Endothelial cell of umbilical vein (primary cell): ENCODE measurements around the gene B3GALT5. TPM values are rescaled to one million over a fixed set of nuclear protein-coding genes. Genes with fewer than 3 reads are reported as not detected.

ENCODE experiments used
- BruUV-seq: library from RNA; stranded (reverse); fragments of 400-500 nt; replicated peaks from 2 replicates; lab custom pipeline; 2021; lab: Mats Ljungman, UMichigan
- CTCF ChIA-PET: fragments of 300-600, 350-600 bp; sonication (Branson Sonifier 250); formaldehyde crosslinking; loops from one replicate; lab custom pipeline; 2021; ENCODE audit warnings: antibody characterized with exemption, inconsistent platforms; lab: Charles Lee
- POLR2A ChIA-PET: fragments of 300-600, 350-600 bp; sonication (Branson Sonifier 250); formaldehyde crosslinking; loops from one replicate; lab custom pipeline; 2021; ENCODE audit warnings: antibody characterized with exemption, inconsistent platforms; lab: Charles Lee
- DNase-seq: peaks from one replicate; pipeline ENCODE4 v3.0.0-alpha.2; 2011; ENCODE audit warnings: low read depth, low spot score
- FAIRE-seq: peaks from 2 replicates; lab custom pipeline; 2011; peaks lifted over from hg19 to GRCh38; lab: Jason Lieb, UNC
- H2AFZ ChIP-seq: 2 replicates; pipeline ENCODE4 v1.6.0; 2012; ENCODE audit warnings: low read depth, low read length, control low read depth, inconsistent platforms
- H3K27ac ChIP-seq: 2 replicates; pipeline ENCODE4 v1.5.1; 2011; ENCODE audit warnings: low read depth, mild to moderate bottlenecking, control low read depth, low read length, moderate library complexity; ENCODE audit not compliant: insufficient read depth
- H3K27me3 ChIP-seq, 2 experiments: 2 replicates each; pipeline versions ENCODE4 v1.6.0 to v1.6.1; 2011; ENCODE audit warnings: low read length in 2 of 2, mixed read lengths in 1 of 2; ENCODE audit not compliant: control insufficient read depth in 2 of 2, insufficient read depth in 2 of 2
- H3K36me3 ChIP-seq, 2 experiments: 2 replicates in 1 of 2; 3 replicates in 1 of 2; pipeline ENCODE4 v1.5.1; 2011; ENCODE audit warnings: low read length in 2 of 2, mild to moderate bottlenecking in 1 of 2, moderate library complexity in 1 of 2; ENCODE audit not compliant: control insufficient read depth in 2 of 2, insufficient read depth in 2 of 2; ENCODE audit errors: extremely low read depth in 1 of 2
- H3K4me1 ChIP-seq: 3 replicates; pipeline ENCODE4 v1.5.1; 2011; ENCODE audit warnings: mild to moderate bottlenecking, low read length; ENCODE audit not compliant: control insufficient read depth, insufficient read depth; ENCODE audit errors: extremely low read depth
- H3K4me2 ChIP-seq: 2 replicates; pipeline ENCODE4 v1.6.1; 2011; ENCODE audit warnings: low read length, control low read depth, mixed read lengths; ENCODE audit not compliant: insufficient read depth
- H3K4me3 ChIP-seq, 3 experiments: fragments of 200-600 bp in 1 of 3; sonication (generic), shearing (Covaris generic) in 1 of 3; replicated peaks in 1 of 3; 2 replicates each; pipeline ENCODE4 v1.5.1; 2011 to 2016; ENCODE audit warnings: control low read depth in 3 of 3, low read length in 3 of 3, mild to moderate bottlenecking in 2 of 3, inconsistent platforms in 1 of 3, low read depth in 1 of 3, moderate library complexity in 1 of 3; ENCODE audit not compliant: insufficient read depth in 1 of 3
- H3K79me2 ChIP-seq: 2 replicates; pipeline ENCODE4 v1.6.0; 2012; ENCODE audit warnings: low read length, inconsistent platforms; ENCODE audit not compliant: control insufficient read depth, insufficient read depth
- H3K9ac ChIP-seq: replicated peaks from 2 replicates; pipeline ENCODE3; 2011; ENCODE audit warnings: low read length, control low read depth; ENCODE audit not compliant: insufficient read depth; ENCODE audit errors: extremely low read depth
- H3K9me1 ChIP-seq: replicated peaks from 3 replicates; pipeline ENCODE4 v1.6.0; 2011; ENCODE audit warnings: mild to moderate bottlenecking, low read length; ENCODE audit not compliant: control insufficient read depth, insufficient read depth; ENCODE audit errors: extremely low read depth
- H3K9me3 ChIP-seq: replicated peaks from 2 replicates; pipeline ENCODE4 v1.5.1; 2012; ENCODE audit warnings: low read length, inconsistent platforms; ENCODE audit not compliant: control insufficient read depth, insufficient read depth
- H4K20me1 ChIP-seq: replicated peaks from 2 replicates; pipeline ENCODE3; 2011; ENCODE audit warnings: mild to moderate bottlenecking, low read length; ENCODE audit not compliant: control insufficient read depth, insufficient read depth; ENCODE audit errors: extremely low read depth
- EZH2 ChIP-seq: IDR thresholded peaks from 2 replicates; pipeline ENCODE4 v1.6.1; 2012; ENCODE audit warnings: borderline replicate concordance, low read depth, mild to moderate bottlenecking, moderate library complexity, low read length, inconsistent platforms; ENCODE audit not compliant: severe bottlenecking
- FOS ChIP-seq: IDR thresholded peaks from 2 replicates; pipeline ENCODE4 v1.6.1; 2011; ENCODE audit warnings: mild to moderate bottlenecking, low read length, moderate library complexity, borderline replicate concordance; ENCODE audit not compliant: insufficient read depth
- GATA2 ChIP-seq: IDR thresholded peaks from 2 replicates; pipeline ENCODE4 v1.7.0; 2011; ENCODE audit warnings: low read depth, mild to moderate bottlenecking, moderate library complexity, mixed read lengths, low read length; ENCODE audit not compliant: insufficient read length, insufficient read depth
- JUN ChIP-seq: IDR thresholded peaks from 2 replicates; pipeline ENCODE4 v1.6.1; 2011; ENCODE audit warnings: borderline replicate concordance, low read depth; ENCODE audit not compliant: insufficient read length, insufficient read depth
- MYC ChIP-seq: IDR thresholded peaks from one replicate; pipeline ENCODE4 v1.6.1; 2011; ENCODE audit warnings: mild to moderate bottlenecking, low read depth, low read length
- POLR2A ChIP-seq: IDR thresholded peaks from 2 replicates; pipeline ENCODE4 v1.6.1; 2012; ENCODE audit warnings: low read depth, mild to moderate bottlenecking, control low read depth, low read length
- POLR2AphosphoS5 ChIP-seq: IDR thresholded peaks from 2 replicates; pipeline ENCODE4 v1.6.1; 2012; ENCODE audit warnings: low read depth, mild to moderate bottlenecking, control low read depth, low read length, moderate library complexity; ENCODE audit not compliant: insufficient read depth
- dilution Hi-C: fragments of 300-500 bp; cut with MboI; formaldehyde crosslinking; loops from one replicate; pipeline ENCODE4 v1.15.0; 2019; ENCODE audit warnings: low sequenced_read_pairs; ENCODE audit not compliant: extremely low pct_ligation_motif_present
- intact Hi-C: fragments of 100-400 bp; cut with micrococcal nuclease; formaldehyde crosslinking; loops from one replicate; pipeline ENCODE4 v1.10.0; 2022
- polyA plus RNA-seq, 4 experiments: library from polyadenylated mRNA; depleted of rRNA in 3 of 4; stranded (reverse) in 3 of 4; unstranded in 1 of 4; fragments of >200 nt; gene quantifications; 2 replicates each; pipeline versions ENCODE4 v1.2.1 to v1.2.3, GENCODE V29; 2011 to 2012; ENCODE audit warnings: missing spikeins in 1 of 4
- total RNA-seq: library from RNA; stranded (reverse); gene quantifications from 2 replicates; pipeline ENCODE4 v1.2.3, GENCODE V29; 2021
- TF ChIP-seq, protein P1 (sequence below): IDR thresholded peaks from 2 replicates; pipeline ENCODE4 v1.6.1; 2011; ENCODE audit not compliant: insufficient read depth, insufficient read length
- TF ChIP-seq, protein P2 (sequence below), 2 donors: IDR thresholded peaks; 1 replicate in 1 of 2; 2 replicates in 1 of 2; pipeline ENCODE4 v1.5.1; 2011; ENCODE audit warnings: low read length in 2 of 2, mild to moderate bottlenecking in 2 of 2, moderate library complexity in 2 of 2, control low read depth in 1 of 2, inconsistent platforms in 1 of 2, low read depth in 1 of 2; ENCODE audit not compliant: insufficient read depth in 1 of 2; ENCODE audit errors: extremely low read depth in 1 of 2

Gene B3GALT5
- total and polyA plus RNA-seq, 2 donors (not counting 3 experiments of a cell fraction or from before 2014, with no cell fraction given): 0.04 TPM; not detected in 1

DNA sequence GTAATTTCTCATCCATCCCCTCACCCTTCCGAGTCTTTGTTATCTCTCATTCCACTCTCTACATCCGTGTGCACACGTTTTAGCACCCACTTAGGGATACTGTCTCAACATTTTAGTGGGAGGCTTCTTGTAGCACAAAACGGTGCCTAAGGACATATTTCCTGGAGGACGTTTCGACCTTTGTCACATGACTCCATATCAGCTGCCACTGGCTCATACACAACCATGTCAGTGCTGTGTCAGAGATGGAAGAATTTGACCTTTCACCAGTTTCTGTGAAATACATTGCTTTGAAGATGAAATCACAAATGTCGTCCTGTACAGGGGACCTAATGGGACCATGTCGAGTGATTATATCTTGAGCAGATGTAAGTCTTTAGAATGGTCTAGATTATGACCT lies 15.6 kb downstream of the B3GALT5 start:
- Histone ChIP-seq H3K4me2 (no peak overlapping the region), H3K9ac (no peak overlapping the region), H3K4me3 (no peak overlapping the region), H3K79me2 (no peaks in the 10 kb centered on the region), H3K9me1 (no peaks in the 10 kb centered on the region), H3K4me1 (no peaks in the 10 kb centered on the region), H3K36me3 (no peaks in the 10 kb centered on the region), H3K9me3 (no peaks in the 10 kb centered on the region), H2AFZ (no peak overlapping the region), H3K27me3 (no peaks in the 10 kb centered on the region), H3K27ac (no peak overlapping the region), H4K20me1 (no peaks in the 10 kb centered on the region)
- DNase-seq (no peak), FAIRE-seq (no peak)
- no TSS peak for BruUV-seq
- ChIA-PET CTCF (no interaction called here), POLR2A (no interaction called here)
- TF ChIP-seq GATA2 (no peak), MYC (no peak), FOS (no peak), POLR2A (no peak), JUN (no peak), POLR2AphosphoS5 (no peak), EZH2 (no peak)
- TF ChIP-seq, protein P1, sequence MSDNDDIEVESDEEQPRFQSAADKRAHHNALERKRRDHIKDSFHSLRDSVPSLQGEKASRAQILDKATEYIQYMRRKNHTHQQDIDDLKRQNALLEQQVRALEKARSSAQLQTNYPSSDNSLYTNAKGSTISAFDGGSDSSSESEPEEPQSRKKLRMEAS: no peak
- TF ChIP-seq, protein P2, sequence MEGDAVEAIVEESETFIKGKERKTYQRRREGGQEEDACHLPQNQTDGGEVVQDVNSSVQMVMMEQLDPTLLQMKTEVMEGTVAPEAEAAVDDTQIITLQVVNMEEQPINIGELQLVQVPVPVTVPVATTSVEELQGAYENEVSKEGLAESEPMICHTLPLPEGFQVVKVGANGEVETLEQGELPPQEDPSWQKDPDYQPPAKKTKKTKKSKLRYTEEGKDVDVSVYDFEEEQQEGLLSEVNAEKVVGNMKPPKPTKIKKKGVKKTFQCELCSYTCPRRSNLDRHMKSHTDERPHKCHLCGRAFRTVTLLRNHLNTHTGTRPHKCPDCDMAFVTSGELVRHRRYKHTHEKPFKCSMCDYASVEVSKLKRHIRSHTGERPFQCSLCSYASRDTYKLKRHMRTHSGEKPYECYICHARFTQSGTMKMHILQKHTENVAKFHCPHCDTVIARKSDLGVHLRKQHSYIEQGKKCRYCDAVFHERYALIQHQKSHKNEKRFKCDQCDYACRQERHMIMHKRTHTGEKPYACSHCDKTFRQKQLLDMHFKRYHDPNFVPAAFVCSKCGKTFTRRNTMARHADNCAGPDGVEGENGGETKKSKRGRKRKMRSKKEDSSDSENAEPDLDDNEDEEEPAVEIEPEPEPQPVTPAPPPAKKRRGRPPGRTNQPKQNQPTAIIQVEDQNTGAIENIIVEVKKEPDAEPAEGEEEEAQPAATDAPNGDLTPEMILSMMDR (IDR thresholded peaks at IDR 0.05; ENCODE audit: extremely low read depth in 1 of 2, insufficient read depth in 1 of 2, low read depth in 1 of 2, low read length in 2 of 2): no peak
- intact Hi-C loops: no loop called here
- dilution Hi-C loops: no loop called here
